Posterior vena cava (tissue), 2 donors: ENCODE results near the gene MSH4. TPM values are rescaled to one million over a fixed set of nuclear protein-coding genes. Genes with fewer than 3 reads are reported as not detected.
"Not testable (repeated sequence)": the region's sequence is repeated elsewhere in the genome, so short reads cannot be mapped to it uniquely, and the experiment has no call there.

Experiments used
- DNase-seq: peaks from one replicate; pipeline ENCODE4 v3.0.0-alpha.2; 2020; ENCODE audit warnings: low spot score
- intact Hi-C, 2 donors: fragments of 100-400 bp; cut with DNase I; formaldehyde crosslinking; loops; one replicate each; pipeline versions ENCODE4 v1.14.1 to v1.14.2; 2022 to 2023
- total RNA-seq, 2 donors: library from RNA; stranded (reverse); fragmentation: NEBNext Ultra II Directional; extraction: Animal tissue kit (Norgen Biotek cat#: 25700); gene quantifications; one replicate each; pipeline ENCODE4 v1.2.1, GENCODE V29; 2021
- donor health status: DM: yes; HTN: yes; CAD: no.
- donor health status: DM: yes; HTN: yes; CAD: no.

Gene MSH4
- total RNA-seq, 2 donors from 2014 or later = 0.37 to 0.76 TPM

DNA sequence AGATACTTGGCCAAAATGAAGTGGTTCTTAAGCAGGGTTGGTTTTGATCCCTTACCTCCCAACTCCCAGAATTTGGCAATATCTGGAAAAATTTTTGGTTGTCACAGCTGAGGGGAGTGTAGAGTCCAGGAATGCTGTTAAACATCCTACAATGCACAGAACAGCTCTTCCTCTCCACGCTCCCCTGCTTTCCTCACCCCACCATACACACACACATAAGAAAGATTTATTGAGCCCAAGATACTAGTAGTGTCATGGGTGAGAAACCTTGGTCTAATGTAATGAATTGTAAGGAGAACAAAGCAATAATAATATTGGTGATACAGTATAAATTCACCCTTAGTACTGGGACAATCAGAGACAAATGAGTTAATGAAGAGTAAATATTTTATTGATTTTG lies 87.8 kb downstream of the MSH4 start:
- intact Hi-C loops = no loop called here
- no peak for DNase-seq

- no peak for DNase-seq
- intact Hi-C loops = no loop called here
These were observed 104.7 kb downstream of the MSH4 start for GRCh38 chr1:75901371-75901770.

- intact Hi-C loops = no loop called here
- DNase-seq = no peak
These were observed 112.1 kb downstream of the MSH4 start for GRCh38 chr1:75908717-75909152.

- DNase-seq = no peak
- intact Hi-C loops = no loop called here
These were observed 120.2 kb downstream of the MSH4 start for GRCh38 chr1:75916834-75917233.

DNA sequence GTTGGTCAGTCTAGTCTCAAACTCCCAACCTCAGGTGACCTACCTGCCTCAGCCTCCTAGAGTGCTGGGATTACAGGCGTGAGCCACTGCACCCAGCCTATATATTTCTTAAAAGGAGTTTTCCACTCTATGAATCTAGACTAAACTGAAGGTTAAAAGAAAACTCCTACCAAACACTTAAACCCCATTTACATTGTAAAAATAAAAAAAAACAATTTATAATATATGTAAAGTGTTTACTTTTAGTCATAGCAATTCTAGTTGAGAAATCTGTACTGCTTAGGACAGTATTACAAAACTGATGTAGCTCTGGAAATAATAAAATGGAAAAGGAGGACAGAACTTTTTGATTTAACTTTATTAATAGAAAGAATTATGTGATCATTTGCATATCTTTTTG lies 126.0 kb downstream of the MSH4 start:
- intact Hi-C loops = no loop called here
- DNase-seq = no peak

DNA sequence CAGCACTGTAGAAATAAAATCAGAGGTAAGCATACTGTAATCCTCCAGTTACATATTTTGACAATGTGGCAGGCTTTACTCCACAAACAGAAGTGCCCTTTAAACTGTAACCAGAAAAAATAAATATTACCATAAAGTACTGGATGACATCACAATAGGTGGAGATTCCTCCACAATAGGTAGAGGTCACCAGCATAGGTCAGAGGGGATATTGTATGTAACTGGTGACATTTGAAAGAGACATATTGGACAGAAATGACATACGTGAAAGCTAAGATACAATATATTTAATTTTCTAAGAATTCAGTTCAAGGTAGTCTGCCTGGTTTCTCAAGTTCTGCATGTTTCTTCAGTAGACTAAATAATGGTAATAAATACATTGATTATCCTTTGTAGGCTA lies 135.6 kb downstream of the MSH4 start, which contains the start of gene ASB17:
Gene ASB17, minus strand, starts transcription at position 101 of the 400 bp plus-strand sequence. CDS start 113 bp downstream, outside the sequence.
- no peak for DNase-seq
- intact Hi-C loops = no loop called here

DNA sequence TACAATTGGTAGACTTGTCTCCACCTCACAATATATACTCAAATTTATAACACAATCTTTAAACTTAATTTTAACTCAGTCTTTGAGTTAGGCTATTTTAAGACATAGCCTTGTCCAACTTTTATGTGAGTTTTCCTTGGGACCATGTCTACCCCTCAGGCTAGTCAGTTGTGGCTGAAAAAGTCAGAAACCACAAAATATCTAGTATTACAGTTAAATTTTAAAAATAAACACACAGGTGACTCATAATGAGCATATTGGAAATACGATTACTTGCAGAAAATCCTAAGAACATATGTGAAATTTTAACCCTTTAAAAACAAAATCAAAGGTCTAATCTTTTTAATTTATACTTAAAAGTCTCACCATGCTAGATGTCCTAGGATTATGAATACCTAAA lies 140.4 kb downstream of the MSH4 start:
- intact Hi-C loops = no loop called here
- no peak for DNase-seq

- intact Hi-C loops, DNase-seq: not testable (repeated sequence)
These were observed 146.4 kb downstream of the MSH4 start for GRCh38 chr1:75943037-75943436.

- no peak for DNase-seq
- intact Hi-C loops = no loop called here
These were observed 153.5 kb downstream of the MSH4 start for GRCh38 chr1:75950176-75950575.

- intact Hi-C loops = no loop called here
These were observed 155.3 kb downstream of the MSH4 start for GRCh38 chr1:75952016-75952415.

GRCh38 chr1:75953461-75953860 lies 156.8 kb downstream of the MSH4 start:
- intact Hi-C loops = no loop called here
- no peak for DNase-seq

More at GRCh38 chr1:75952016-75952415, 155.3 kb downstream of the MSH4 start:
- DNase-seq = no peak

GRCh38 chr1:75954586-75954985 lies 157.9 kb downstream of the MSH4 start:
- intact Hi-C loops = no loop called here
- no peak for DNase-seq

Other genes with a start within 250 kb of the MSH4 start
- gene SLC44A5, start 185.8 kb upstream of the MSH4 start, total RNA-seq = under 1 TPM in 1 of 2 donors, not detected in 1; 0.52 TPM
- gene ACADM, start 72.2 kb upstream of the MSH4 start, total RNA-seq = 10 to 100 TPM; 33.4 to 38.1 TPM
- 10 to 100 TPM; 49.7 to 49.9 TPM for gene RABGGTB, start 10.6 kb upstream of the MSH4 start, total RNA-seq
- not detected for gene ASB17, start 135.5 kb downstream of the MSH4 start, total RNA-seq